Neural progenitor cell (in vitro differentiated cells): Measurements from ENCODE around the gene ZC3H12A. TPM values are rescaled to one million over a fixed set of nuclear protein-coding genes. Genes with fewer than 3 reads are reported as not detected.

ENCODE experiments used
- DNase-seq: peaks from one replicate; pipeline ENCODE4 v3.0.0-alpha.2; 2016; ENCODE audit warnings: low spot score
- H2AFZ ChIP-seq: fragments of 200-600 bp; sonication (generic); replicated peaks from 2 replicates; pipeline ENCODE4 v1.6.1; 2016; ENCODE audit warnings: antibody characterized with exemption
- H3F3A ChIP-seq: fragments of 200-600 bp; sonication (generic); 2 replicates; pipeline ENCODE4 v1.6.1; 2016; ENCODE audit warnings: antibody characterized with exemption, low read depth
- H3K27ac ChIP-seq: fragments of 200-600 bp; sonication (generic); 2 replicates; pipeline ENCODE4 v1.5.1; 2016; ENCODE audit warnings: mild to moderate bottlenecking
- H3K27me3 ChIP-seq: fragments of 200-600 bp; sonication (generic); 2 replicates; pipeline ENCODE4 v1.6.1; 2016; ENCODE audit warnings: mild to moderate bottlenecking, moderate library complexity
- H3K36me3 ChIP-seq: fragments of 200-600 bp; sonication (generic); 2 replicates; pipeline ENCODE4 v1.5.1; 2016
- H3K4me1 ChIP-seq: fragments of 200-600 bp; sonication (generic); 2 replicates; pipeline ENCODE4 v1.6.1; 2016; ENCODE audit warnings: mixed run types
- H3K4me2 ChIP-seq: fragments of 200-600 bp; sonication (generic); 2 replicates; pipeline ENCODE4 v1.6.1; 2016
- H3K4me3 ChIP-seq: fragments of 200-600 bp; sonication (generic); 2 replicates; pipeline ENCODE4 v1.5.1; 2016
- H3K79me2 ChIP-seq: fragments of 200-600 bp; sonication (generic); 2 replicates; pipeline ENCODE4 v1.6.1; 2016; ENCODE audit warnings: low read depth
- H3K9ac ChIP-seq: fragments of 200-600 bp; sonication (generic); 2 replicates; pipeline ENCODE4 v1.6.1; 2016
- H3K9me3 ChIP-seq: fragments of 200-600 bp; sonication (generic); 2 replicates; pipeline ENCODE4 v1.5.1; 2016; ENCODE audit warnings: low read depth
- H4K20me1 ChIP-seq: fragments of 200-600 bp; sonication (generic); 2 replicates; pipeline ENCODE4 v1.6.1; 2016; ENCODE audit warnings: low read depth
- H3K27ac Mint-ChIP-seq: 3 replicates; pipeline ENCODE4 v1.8.0; 2021; ENCODE audit warnings: mixed read lengths
- H3K27me3 Mint-ChIP-seq: 2 replicates; pipeline ENCODE4 v1.8.0; 2022; ENCODE audit warnings: low read depth, mild to moderate bottlenecking, inconsistent platforms, moderate library complexity, mixed read lengths; ENCODE audit not compliant: insufficient read depth
- H3K36me3 Mint-ChIP-seq: 3 replicates; pipeline ENCODE4 v1.8.0; 2021; ENCODE audit warnings: mixed read lengths
- H3K4me1 Mint-ChIP-seq: 3 replicates; pipeline ENCODE4 v1.8.0; 2021; ENCODE audit warnings: mixed read lengths
- H3K4me3 Mint-ChIP-seq: 3 replicates; pipeline ENCODE4 v1.8.0; 2021; ENCODE audit warnings: mild to moderate bottlenecking, moderate library complexity, mixed read lengths
- H3K9me3 Mint-ChIP-seq: 3 replicates; pipeline ENCODE4 v1.8.0; 2020; ENCODE audit warnings: mixed read lengths
- EZH2 ChIP-seq: fragments of 200-600 bp; sonication (generic); IDR thresholded peaks from 2 replicates; pipeline ENCODE4 v1.6.1; 2017; ENCODE audit warnings: antibody characterized with exemption, mild to moderate bottlenecking, moderate library complexity
- EZH2phosphoT487 ChIP-seq: fragments of 200-600 bp; sonication (generic); IDR thresholded peaks from 2 replicates; pipeline ENCODE4 v1.6.1; 2017; ENCODE audit warnings: antibody characterized with exemption
- total RNA-seq: library from RNA; depleted of rRNA; stranded (reverse); fragments of >200 nt; gene quantifications from 2 replicates; pipeline ENCODE4 v1.2.3, GENCODE V29; 2015; ENCODE audit warnings: low replicate concordance
- TF ChIP-seq, protein P1 (sequence below): fragments of 200-600 bp; sonication (generic); IDR thresholded peaks from 2 replicates; pipeline ENCODE4 v1.5.1; 2017; ENCODE audit warnings: antibody characterized with exemption, mild to moderate bottlenecking

ZC3H12A gene
- total RNA-seq, 1 donor from 2014 or later: 1.2 TPM

- no peaks in the 10 kb centered on the region for H3K9me3 ChIP-seq
- Mint-ChIP-seq H3K27me3 (no peaks in the 10 kb centered on the region), H3K36me3 (peaks cover 18% of the 10 kb centered on the region), H3K4me1 (no peaks in the 10 kb centered on the region), H3K4me3 (no peak overlapping the region), H3K9me3 (no peaks in the 10 kb centered on the region), H3K27ac (no peak overlapping the region)
- no peak overlapping the region for H2AFZ ChIP-seq
- no peak for TF ChIP-seq EZH2phosphoT487
- TF ChIP-seq, protein P1, sequence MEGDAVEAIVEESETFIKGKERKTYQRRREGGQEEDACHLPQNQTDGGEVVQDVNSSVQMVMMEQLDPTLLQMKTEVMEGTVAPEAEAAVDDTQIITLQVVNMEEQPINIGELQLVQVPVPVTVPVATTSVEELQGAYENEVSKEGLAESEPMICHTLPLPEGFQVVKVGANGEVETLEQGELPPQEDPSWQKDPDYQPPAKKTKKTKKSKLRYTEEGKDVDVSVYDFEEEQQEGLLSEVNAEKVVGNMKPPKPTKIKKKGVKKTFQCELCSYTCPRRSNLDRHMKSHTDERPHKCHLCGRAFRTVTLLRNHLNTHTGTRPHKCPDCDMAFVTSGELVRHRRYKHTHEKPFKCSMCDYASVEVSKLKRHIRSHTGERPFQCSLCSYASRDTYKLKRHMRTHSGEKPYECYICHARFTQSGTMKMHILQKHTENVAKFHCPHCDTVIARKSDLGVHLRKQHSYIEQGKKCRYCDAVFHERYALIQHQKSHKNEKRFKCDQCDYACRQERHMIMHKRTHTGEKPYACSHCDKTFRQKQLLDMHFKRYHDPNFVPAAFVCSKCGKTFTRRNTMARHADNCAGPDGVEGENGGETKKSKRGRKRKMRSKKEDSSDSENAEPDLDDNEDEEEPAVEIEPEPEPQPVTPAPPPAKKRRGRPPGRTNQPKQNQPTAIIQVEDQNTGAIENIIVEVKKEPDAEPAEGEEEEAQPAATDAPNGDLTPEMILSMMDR: no peak
- no peak for TF ChIP-seq EZH2
- no peak overlapping the region for H3K9ac ChIP-seq
- no peak for DNase-seq
- H3K4me1 ChIP-seq: no peaks in the 10 kb centered on the region
- H3K36me3 ChIP-seq: no peaks in the 10 kb centered on the region
- H3K27me3 ChIP-seq: no peaks in the 10 kb centered on the region
- H3K79me2 ChIP-seq: no peaks in the 10 kb centered on the region
- H3K4me2 ChIP-seq: no peak overlapping the region
- no peak overlapping the region for H3K27ac ChIP-seq
- H3F3A ChIP-seq: no peaks in the 10 kb centered on the region
- H4K20me1 ChIP-seq: peaks cover 6% of the 10 kb centered on the region
- no peak overlapping the region for H3K4me3 ChIP-seq
Observed at GRCh38 chr1:37497832-37498231, 23.5 kb downstream of the ZC3H12A start.

GRCh38 chr1:37498872-37499617 lies 24.7 kb downstream of the ZC3H12A start:
- Histone ChIP-seq H3K4me2 (no peak overlapping the region), H3K36me3 (no peaks in the 10 kb centered on the region), H3K27ac (no peak overlapping the region)

GRCh38 chr1:37501661-37502060 lies 27.3 kb downstream of the ZC3H12A start:
- no peak overlapping the region for H3K4me2 ChIP-seq
- Mint-ChIP-seq H3K27me3 (no peaks in the 10 kb centered on the region), H3K4me1 (no peaks in the 10 kb centered on the region), H3K27ac (no peak overlapping the region), H3K4me3 (no peak overlapping the region), H3K9me3 (no peaks in the 10 kb centered on the region), H3K36me3 (peaks cover 17% of the 10 kb centered on the region)
- H3K9ac ChIP-seq: no peak overlapping the region
- no peaks in the 10 kb centered on the region for H3K9me3 ChIP-seq
- no peak for DNase-seq
- H4K20me1 ChIP-seq: peaks cover 6% of the 10 kb centered on the region
- H3K4me3 ChIP-seq: no peak overlapping the region
- H3K27ac ChIP-seq: no peak overlapping the region
- TF ChIP-seq EZH2: no peak
- TF ChIP-seq, protein P1: no peak
- no peak for TF ChIP-seq EZH2phosphoT487
- H2AFZ ChIP-seq: no peak overlapping the region
- H3K79me2 ChIP-seq: no peaks in the 10 kb centered on the region
- no peaks in the 10 kb centered on the region for H3F3A ChIP-seq
- no peaks in the 10 kb centered on the region for H3K27me3 ChIP-seq
- no peaks in the 10 kb centered on the region for H3K4me1 ChIP-seq
- no peaks in the 10 kb centered on the region for H3K36me3 ChIP-seq

More at GRCh38 chr1:37498872-37499617, 24.7 kb downstream of the ZC3H12A start:
- Mint-ChIP-seq H3K36me3 (peaks cover 10% of the 10 kb centered on the region), H3K27me3 (no peaks in the 10 kb centered on the region), H3K9me3 (no peaks in the 10 kb centered on the region), H3K27ac (no peak overlapping the region), H3K4me1 (no peaks in the 10 kb centered on the region), H3K4me3 (no peak overlapping the region)
- no peaks in the 10 kb centered on the region for H3F3A ChIP-seq
- H3K9ac ChIP-seq: no peak overlapping the region
- H2AFZ ChIP-seq: no peak overlapping the region
- H3K27me3 ChIP-seq: no peaks in the 10 kb centered on the region
- no peak overlapping the region for H3K4me3 ChIP-seq
- no peaks in the 10 kb centered on the region for H3K9me3 ChIP-seq
- H4K20me1 ChIP-seq: peaks cover 6% of the 10 kb centered on the region
- H3K79me2 ChIP-seq: no peaks in the 10 kb centered on the region
- TF ChIP-seq EZH2phosphoT487: no peak
- TF ChIP-seq, protein P1: no peak
- no peak for TF ChIP-seq EZH2
- H3K4me1 ChIP-seq: no peaks in the 10 kb centered on the region
- no peak for DNase-seq
